ENCODE measurements around the gene ACKR3. TPM values are rescaled to one million over a fixed set of nuclear protein-coding genes. Genes with fewer than 3 reads are reported as not detected.
A peak's percentile ranks its signal among the peaks of the same experiment; 100 is the strongest.

ACKR3 gene
- total and polyA plus RNA-seq, 2 experiments from 2014 or later, result 1.0 to 3.0 TPM

GRCh38 chr2:236526455-236527158 is 43.0 kb upstream of the ACKR3 start:
- Mint-ChIP-seq H3K4me1 (no peaks in the 10 kb centered on the region), H3K27ac (no peak overlapping the region), H3K4me3 (no peak overlapping the region), H3K36me3 (ENCODE audit: low read depth) (no peaks in the 10 kb centered on the region), H3K27me3 (ENCODE audit: insufficient read depth, low read depth, poor library complexity) (peaks cover 3% of the 10 kb centered on the region), H3K9me3 (no peaks in the 10 kb centered on the region; the same call in 2 of the 3 replicates)
- H3K27me3 ChIP-seq (ENCODE audit: insufficient read depth), result no peaks in the 10 kb centered on the region
- H3K36me3 ChIP-seq (ENCODE audit: insufficient read depth), result no peaks in the 10 kb centered on the region
- H3K4me1 ChIP-seq (ENCODE audit: insufficient read depth), result no peaks in the 10 kb centered on the region
- no peaks in the 10 kb centered on the region for H3K79me2 ChIP-seq (replicated peaks; ENCODE audit: insufficient read depth)
- H3K4me2 ChIP-seq, result no peak overlapping the region
- TF ChIP-seq ZNF462 (CRISPR knock-in tag; IDR thresholded peaks at IDR 0.05) (no peak), ZNF331 (CRISPR knock-in tag; IDR thresholded peaks at IDR 0.05; ENCODE audit: low read depth) (no peak), EZH2 (IDR thresholded peaks at IDR 0.05; ENCODE audit: low read depth, unreplicated experiment) (no peak), POLR2AphosphoS5 (IDR thresholded peaks at IDR 0.05; ENCODE audit: low read depth) (no peak), REST (IDR thresholded peaks at IDR 0.05; ENCODE audit: unreplicated experiment) (no peak)
- no peaks in the 10 kb centered on the region for H3F3A ChIP-seq (replicated peaks; ENCODE audit: low read depth)
- DNase-seq (ENCODE audit: low spot score), result peak; percentile 10
- no peak overlapping the region for H2AFZ ChIP-seq
- ATAC-seq, result no peak; the same call in 2 of the 3 replicates
- H3K4me3 ChIP-seq, result no peak overlapping the region
- H4K20me1 ChIP-seq (replicated peaks; ENCODE audit: insufficient read depth), result no peaks in the 10 kb centered on the region; the same call in 1 of the 2 replicates
- no peaks in the 10 kb centered on the region for H3K9me2 ChIP-seq (ENCODE audit: insufficient read depth)
- no peak overlapping the region for H3K27ac ChIP-seq (ENCODE audit: low read depth)

All from GM23338 (cell line).